ENCODE results near the gene ELMO3.

ELMO3 gene

DNA sequence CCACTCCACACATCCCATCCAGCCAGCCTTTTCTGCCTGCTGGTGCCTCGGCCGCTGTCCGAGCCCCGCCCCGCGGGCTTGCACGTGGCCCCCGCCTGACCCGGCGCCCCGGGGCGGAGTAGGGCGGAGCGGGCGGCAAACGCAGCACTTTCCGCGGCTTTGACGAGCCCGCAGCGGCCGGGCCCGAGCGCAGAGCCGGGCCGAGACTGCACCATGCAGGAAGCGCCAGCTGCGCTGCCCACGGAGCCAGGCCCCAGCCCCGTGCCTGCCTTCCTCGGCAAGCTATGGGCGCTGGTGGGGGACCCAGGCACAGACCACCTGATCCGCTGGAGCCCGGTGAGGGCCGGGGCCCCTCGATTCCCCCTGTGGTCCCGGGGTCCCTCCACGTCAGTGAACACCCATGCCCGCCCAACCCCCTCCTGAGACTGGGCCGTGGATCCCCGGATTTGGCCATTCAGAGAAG, 34.3 kb upstream of the ELMO3 start, which contains the start of gene HSF4:
TSS of gene HSF4 (plus strand) at position 147 of the 463 bp plus-strand sequence. CDS start at position 214, 67 bp downstream.
- DNase-seq (ENCODE audit: low read depth), result no peak

DNA sequence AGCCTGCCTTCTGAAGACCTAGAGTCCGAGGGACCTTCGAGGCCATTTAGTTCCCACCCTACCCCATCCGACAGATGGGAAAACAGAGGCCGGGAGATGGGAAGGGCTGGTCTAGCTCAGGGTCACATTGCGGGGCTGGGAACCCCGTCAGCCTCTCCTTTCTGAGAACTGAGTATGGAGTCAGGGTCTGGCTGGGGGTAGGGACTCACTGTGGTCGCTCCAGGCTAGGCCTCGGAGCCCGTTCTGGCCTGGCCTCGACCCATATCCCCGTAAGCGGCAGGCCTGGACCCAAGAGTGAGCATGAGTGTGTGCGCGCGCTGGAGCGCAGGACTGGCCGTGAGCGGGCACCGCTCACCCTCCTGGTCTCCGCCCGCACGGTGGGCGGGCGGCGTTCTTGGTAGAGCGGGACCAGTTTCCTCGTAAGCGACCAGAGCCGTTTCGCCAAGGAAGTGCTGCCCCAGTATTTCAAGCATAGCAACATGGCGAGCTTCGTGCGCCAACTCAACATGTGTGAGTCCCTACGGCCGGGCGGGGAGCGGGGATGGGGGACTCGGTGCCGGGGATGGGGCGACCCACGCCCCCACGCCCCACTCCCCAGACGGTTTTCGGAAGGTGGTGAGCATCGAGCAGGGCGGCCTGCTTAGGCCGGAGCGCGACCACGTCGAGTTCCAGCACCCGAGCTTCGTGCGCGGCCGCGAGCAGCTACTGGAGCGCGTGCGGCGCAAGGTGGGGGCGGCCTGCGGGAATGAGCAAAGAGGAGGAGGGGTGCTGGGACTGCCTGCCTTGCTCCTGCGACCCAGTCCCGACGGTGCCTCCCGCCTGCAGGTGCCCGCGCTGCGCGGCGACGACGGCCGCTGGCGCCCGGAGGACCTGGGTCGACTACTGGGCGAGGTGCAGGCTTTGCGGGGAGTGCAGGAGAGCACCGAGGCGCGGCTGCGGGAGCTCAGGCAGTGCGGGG, 33.5 kb upstream of the ELMO3 start:
- DNase-seq (ENCODE audit: low read depth), result no peak

DNA sequence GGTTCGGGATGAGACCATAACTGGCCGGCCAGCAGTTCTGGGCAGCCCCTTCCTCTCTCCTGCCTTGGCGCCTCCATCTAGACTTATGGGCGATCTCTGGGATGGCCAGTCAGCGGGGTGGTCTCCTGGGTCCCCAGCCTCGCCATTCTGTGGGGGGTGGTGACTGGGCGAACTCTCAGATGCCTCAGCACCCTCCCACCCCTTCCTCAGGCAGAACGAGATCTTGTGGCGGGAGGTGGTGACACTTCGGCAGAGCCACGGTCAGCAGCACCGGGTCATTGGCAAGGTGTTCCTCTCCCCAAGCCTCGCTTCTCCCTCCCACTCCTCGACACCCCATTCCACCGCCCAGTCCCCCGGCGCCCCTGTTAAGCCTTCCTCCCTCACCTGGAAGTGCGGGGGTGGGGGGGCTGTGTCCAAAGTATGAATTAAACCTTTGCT, 32.8 kb upstream of the ELMO3 start:
- no peak for DNase-seq (ENCODE audit: low read depth)

DNA sequence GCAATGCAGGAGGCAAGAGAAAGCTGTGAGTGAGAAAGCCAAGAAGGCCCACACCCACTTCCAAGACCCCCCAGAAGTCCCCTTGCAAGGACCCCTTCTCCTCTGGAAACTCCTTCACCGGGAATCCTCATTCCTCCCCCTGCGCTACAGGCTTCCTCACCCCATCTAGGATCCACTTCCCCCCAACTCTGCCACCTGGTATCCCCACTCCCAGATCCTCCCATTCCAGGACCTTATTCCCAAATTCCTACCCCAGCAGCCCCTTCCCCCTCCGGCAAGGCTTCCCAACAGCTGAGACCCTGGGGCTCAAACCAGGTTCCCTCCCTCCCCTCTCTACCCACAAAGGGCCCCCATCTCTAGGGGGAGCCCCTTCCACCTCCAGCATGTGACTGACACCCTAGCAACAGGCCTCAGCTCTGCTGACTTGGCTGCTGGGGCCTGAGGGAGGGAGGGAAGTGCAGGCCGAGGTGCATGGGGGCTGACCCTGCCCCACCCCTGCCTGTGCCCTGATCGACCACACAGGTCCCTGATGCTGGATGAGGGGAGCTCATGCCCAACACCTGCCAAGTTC, 32.2 kb upstream of the ELMO3 start:
- DNase-seq (ENCODE audit: low read depth), result no peak

DNA sequence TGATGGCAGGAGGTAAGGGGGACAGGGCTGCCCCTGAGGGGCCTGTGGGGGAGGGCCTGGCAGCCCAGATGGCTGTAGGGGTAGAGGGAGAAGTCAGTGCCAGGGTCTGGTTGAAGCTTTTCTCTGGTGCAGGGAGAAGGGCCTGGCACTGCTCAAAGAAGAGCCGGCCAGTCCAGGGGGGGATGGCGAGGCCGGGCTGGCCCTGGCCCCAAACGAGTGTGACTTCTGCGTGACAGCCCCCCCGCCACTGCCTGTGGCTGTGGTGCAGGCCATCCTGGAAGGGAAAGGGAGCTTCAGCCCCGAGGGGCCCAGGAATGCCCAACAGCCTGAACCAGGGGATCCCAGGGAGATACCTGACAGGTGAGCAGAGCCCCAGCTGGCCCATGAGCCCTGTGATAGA, 31.3 kb upstream of the ELMO3 start:
- no peak for DNase-seq (ENCODE audit: low read depth)

DNA sequence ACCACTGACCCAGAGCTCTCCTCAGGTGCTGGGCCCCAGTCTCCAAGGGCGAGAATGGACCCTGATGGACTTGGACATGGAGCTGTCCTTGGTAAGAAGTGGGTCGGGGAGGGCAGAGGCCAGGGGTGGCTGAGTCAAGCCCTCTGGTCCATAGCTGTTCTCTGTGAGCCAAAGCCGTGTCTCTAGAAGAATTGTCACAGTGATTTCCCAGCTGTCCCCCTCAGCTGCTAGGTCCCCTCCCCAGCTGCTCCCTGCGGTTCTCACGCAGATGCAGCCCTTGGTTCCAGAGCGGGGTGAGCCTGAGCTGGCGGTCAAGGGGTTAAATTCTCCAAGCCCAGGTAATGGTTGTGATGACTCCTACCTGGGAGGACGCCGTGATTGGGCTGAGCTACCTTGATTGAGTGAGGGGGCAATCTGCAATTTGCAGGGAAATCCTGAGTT, 29.9 kb upstream of the ELMO3 start:
- DNase-seq (ENCODE audit: low read depth), result no peak

DNA sequence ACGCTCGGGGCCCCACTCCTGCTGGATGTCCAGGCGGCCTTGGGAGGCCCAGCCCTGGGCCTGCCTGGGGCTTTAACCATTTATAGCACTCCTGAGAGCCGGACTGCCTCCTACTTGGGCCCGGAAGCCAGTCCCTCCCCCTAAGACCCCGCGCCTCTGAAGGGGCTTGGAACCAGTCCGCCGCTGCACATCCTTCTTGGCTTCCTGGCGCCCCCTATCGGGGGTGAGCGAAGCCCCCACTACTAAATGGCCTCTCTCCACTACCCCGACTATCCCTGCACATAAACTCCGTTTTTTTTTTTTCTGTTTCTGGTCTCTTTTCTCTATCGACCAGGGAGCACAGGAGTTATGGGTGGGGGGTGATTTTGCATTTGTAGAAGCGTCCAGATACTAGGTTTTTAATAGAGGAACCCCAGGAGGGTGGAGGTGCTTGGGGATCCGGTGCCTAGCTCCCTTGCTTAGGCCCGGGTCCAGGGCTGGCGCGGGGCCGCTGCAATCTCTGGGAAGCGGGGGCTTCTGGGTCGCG, 29.2 kb upstream of the ELMO3 start:
- no peak for DNase-seq (ENCODE audit: low read depth)

DNA sequence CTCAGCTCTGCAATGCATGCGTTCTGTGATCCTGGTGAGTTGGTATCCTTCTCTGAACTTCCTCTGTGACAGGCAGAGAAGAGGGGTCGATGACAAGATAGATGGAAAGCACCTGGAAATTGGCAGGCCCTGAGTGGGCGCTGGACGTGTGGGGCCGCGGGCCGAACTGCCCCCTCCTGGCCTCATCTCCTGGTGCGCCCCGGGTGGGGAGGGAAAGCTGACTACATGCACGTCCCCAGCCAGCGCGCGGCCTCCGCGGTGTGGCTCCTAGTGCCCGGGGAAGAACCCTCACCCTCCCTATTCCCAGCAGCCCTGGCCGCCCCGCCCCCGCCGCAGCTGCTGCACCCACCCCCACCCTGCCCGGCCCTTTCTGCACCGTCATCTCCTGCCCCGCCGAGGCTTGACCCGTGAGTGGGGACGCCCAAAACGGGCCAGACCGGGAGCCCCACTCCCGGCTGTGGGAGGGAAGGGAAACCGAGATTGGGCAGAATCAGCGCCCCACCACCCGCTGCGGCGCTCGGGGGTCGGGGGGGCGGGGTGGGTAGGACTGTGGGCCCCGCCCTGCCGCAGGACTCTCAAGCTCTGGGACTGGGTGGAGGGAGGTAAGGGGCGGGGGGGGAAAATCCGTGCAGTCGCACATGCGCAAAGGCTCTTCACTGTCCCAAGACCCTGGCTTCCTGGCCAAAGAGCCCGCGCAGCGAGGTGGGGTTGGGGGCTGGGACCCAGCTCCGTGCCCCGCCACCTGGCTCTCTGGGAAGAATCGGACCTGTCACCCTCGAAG, 28.6 kb upstream of the ELMO3 start, which contains the start of gene NOL3:
TSS of gene NOL3 (plus strand) at position 371 of the 781 bp plus-strand sequence.
- no peak for DNase-seq (ENCODE audit: low read depth)

DNA sequence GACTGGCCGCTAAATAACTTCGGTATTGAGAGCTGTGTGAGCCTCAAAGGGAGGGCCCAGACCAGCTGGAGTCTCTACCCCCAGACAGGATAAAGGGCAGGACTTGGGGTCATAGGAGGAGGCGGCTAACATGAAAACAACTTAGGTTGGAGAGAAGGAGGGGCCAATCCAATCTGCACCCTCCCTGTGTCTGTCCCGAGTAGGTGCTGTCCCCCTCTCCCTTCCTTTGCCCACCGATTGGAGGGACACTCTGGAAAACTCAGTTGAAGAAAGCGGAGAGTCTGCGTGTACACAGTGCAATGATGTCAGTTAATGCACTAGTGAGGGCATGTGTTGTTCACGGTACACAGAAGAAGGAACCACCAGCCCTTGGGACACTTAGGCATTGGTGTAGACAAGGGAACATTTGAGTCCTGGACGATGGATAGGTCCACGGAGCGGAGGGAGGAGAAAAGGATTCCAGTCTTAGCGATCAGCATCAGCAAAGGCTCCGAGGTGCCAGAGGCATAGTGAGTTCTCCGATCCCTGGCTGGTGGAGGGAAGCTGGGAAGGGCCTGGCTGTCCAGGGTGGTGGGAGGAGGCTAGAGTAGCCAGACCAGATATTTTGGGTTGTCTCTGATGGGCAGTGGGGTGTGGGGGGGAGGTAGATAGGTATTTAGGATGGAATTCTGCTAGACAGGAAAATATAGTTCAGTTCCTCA, 27.8 kb upstream of the ELMO3 start:
- DNase-seq (ENCODE audit: low read depth), result no peak

DNA sequence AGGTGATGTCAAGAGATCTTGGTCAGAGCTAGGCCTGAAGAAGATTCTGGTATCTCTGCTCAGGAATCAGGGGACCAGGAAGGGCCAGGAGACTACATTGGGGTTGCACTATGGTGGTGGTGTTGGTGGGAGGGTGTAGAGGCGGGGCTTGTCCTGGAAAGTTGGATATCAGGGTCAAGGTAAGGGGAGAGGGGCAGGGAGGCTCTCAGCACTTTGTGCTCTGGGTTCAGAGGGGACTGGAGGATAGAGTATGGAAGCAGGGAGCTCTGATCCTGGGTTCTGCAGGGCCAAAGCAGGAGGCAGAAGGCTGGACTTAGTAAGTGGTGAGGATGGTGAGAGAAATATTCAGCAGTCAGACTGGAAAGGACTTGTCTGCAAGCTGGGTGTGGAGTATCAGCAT, 25.6 kb upstream of the ELMO3 start:
- DNase-seq (ENCODE audit: low read depth), result no peak

DNA sequence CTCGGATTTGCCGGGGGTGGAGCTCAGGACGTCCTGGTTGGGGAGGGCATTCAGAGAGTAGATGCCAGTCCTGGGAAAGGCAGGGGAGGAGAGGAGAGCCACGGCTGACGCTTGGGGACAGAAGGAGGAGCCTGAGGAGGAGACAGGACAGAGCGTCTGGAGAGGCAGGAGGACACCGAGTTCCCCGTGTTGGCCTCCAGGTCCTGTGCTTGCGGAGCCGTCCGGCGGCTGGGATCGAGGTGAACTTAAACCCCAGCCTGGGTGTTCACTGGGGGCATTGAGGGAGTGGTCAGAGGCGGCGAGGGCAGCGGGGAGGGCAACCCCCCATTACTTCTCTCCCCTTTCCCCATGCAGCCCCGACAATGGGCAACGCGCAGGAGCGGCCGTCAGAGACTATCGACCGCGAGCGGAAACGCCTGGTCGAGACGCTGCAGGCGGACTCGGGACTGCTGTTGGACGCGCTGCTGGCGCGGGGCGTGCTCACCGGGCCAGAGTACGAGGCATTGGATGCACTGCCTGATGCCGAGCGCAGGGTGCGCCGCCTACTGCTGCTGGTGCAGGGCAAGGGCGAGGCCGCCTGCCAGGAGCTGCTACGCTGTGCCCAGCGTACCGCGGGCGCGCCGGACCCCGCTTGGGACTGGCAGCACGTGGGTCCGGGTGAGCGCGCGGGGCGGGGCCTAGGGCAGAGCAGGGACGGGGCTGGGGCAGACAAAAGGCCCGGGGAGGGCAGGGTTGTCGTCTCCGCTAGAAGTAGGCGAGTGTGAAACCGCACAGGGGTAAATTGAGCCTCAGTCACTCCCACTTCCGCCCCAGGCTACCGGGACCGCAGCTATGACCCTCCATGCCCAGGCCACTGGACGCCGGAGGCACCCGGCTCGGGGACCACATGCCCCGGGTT, 24.9 kb upstream of the ELMO3 start:
- DNase-seq (ENCODE audit: low read depth), result no peak

DNA sequence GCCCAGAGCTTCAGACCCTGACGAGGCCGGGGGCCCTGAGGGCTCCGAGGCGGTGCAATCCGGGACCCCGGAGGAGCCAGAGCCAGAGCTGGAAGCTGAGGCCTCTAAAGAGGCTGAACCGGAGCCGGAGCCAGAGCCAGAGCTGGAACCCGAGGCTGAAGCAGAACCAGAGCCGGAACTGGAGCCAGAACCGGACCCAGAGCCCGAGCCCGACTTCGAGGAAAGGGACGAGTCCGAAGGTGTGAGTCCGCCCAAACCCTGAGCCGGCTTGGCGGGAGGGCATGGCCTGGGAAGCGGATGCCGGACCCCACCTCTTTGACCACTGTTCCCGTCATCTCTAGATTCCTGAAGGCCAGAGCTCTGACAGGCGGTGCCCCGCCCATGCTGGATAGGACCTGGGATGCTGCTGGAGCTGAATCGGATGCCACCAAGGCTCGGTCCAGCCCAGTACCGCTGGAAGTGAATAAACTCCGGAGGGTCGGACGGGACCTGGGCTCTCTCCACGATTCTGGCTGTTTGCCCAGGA, 24.2 kb upstream of the ELMO3 start:
- DNase-seq (ENCODE audit: low read depth), result no peak

DNA sequence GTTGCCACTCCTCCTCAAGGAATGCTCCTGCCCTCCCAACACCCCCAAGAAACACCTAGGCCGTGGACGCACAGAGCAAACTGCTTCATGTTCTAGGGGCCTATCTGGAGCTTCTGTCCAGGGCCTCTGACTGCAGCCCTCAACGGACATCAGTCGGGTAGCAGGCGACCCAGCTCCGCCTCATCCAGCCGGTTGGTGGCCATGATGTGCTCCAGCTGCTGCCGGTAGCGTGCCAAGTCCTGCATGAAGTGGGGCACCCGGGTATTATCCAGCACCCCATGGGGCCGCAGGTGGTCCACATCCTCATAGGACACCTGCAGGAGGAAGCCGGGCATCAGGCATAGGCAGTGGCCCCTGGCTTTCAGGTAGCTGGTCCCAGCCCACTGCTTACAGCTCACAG, 22.3 kb upstream of the ELMO3 start:
- DNase-seq (ENCODE audit: low read depth), result no peak

DNA sequence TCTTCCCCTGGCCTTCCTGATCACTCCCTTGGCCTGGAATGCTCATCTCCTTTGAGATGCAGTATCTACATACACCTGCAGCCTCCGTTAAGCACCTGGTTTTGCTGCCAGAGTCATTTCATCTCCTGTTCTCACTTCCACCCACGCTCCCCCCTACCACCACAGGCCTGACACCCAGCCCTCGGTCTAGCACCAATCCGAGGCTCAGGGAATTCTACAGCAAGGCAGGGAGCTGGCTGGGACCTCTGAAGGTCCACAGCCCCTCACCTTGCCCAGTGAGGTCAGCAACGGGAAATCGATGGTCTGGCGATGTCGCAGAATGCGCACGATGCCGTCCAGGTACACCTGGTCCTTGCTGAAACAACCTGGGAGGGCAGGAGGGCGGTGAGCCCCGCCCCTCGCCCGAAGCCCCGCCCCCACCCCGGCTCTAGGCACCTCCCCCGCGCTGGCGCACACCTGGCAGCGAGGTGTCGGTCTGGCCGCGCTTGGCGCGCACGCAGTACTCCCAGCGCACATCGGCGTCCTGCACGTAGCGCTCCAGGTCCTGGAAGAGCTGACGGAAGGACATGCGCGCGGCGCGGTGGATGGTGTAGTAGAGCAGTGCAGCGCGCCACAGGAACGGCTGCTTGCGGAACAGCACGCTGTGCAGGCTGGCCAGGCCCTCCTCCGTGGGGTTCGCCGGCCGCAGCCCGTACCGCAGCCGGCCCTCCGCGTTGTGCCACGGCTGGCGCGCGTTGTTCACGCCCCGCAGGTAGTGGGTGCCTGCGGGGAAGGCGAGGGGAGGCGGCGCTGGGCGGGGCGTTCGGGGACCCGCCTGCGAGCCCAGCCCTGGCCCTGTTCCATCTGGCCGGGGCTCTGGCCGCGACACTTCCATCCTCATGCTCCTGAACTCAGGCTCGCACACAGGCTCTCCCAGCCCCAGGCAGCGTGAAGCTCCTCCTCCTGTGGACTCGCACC, 20.9 kb upstream of the ELMO3 start:
- DNase-seq (ENCODE audit: low read depth), result no peak

DNA sequence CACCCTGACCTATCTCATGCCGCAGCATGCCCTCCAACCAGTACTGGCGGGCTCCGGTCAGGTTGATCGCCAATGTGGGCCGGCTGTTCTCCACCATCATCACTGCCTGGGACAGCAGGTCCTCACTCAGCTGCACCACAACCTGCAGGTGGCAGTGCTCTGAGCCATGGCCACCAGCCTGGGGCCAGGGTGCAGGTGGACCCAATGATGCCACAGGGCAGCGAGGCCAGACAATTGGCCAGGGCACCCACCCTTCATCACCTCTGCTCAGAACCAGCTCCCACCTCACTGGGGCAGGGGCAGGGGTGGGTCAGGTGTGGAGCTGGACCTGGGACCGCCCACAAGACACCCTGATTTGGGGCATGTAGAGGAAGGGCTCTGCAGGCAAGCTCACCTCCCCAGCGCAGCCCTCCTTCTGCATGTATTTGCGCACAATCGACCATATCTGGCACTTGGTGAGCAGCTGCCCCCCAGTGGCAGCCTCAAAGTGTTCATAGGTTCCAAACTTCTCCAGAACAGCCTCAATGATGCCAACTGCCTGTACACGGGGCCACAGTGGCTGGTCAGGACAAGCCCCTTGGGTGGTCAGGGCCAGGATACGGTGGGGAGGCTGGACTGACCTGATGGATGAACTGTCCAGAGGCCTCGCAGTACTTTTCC, 19.4 kb upstream of the ELMO3 start:
- no peak for DNase-seq (ENCODE audit: low read depth)

DNA sequence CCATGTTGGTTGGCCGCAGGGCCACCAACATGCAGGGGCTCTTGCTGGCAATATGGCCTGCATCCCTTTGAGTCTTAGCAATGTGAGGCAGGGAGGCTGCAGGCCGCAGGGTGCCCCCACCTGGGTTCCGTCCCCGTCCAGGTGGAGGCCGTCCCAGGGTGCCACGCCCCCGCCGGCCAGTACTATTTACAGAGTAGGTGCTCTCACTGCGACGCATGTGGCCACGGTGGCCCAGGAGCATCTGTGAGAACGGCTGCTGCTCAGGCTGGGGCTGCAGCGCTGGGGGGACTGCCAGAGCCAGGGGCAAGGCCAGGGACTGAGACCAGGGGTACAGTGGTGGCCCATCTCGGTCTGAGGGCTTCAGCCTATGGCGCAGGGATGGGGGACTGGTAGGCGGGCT, 18.8 kb upstream of the ELMO3 start:
- no peak for DNase-seq (ENCODE audit: low read depth)

DNA sequence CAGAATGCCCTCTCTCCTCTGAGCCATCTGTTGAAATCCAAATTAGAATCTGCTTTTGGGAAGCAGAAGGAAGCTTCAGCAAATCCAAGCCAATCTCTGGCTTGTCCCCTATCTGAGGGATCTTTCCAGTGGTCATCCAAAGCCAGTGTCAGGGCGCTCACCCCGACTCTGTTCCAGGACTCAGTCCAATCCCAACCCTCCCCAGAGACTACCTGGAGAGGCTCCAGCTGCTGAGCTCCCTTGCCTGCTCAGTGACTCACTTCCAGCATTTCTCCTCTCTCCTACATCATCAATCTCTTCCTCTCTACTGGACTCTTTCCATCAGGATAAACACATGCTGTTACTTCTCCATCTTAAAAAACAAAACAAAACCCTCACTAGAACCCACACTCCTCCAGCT, 17.6 kb upstream of the ELMO3 start:
- DNase-seq (ENCODE audit: low read depth), result no peak

DNA sequence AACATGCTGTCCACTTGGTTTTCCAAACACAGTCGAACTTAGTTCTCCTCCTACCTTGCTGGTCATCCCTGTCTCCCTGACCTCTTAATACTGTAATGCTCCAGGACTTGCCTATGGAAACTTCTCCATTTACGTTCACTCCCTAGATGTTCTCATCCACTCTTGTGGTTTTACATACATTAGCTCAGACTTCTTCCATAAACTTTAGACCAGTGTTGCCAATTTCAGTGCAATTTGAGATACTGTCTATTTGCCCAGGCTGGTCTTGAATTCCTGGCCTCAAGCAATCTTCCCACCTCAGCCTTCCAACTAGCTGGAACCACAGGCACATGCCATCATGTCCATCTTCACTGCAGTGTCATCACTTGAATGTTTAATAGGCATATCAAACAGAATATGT, 16.6 kb upstream of the ELMO3 start:
- DNase-seq (ENCODE audit: low read depth), result no peak

DNA sequence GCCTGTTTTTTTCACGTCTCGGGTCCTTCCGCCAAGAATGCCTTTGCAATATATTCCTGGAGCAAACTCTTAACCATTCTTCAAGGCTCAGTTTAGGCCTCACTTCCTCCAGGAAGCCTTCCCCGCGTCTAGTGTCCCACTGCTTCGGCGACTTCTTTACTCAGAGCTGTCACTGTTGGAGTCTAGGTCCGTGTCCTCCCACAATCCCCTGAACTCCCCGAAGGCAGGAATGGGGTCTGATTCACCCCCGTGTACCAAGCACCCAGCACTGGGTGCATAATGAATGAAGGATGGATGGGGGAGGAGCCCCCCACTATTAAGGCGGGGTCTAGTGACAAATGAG, 15.7 kb upstream of the ELMO3 start:
- no peak for DNase-seq (ENCODE audit: low read depth)

All from stimulated activated CD8-positive, alpha-beta memory T cell treated with anti-CD3 and anti-CD28 coated beads, Interleukin-15, amount 100 ng/mL, for 1 hour (primary cell).